HCT116 (cell line): Measurements from ENCODE around the gene NPIPB2. TPM values are rescaled to one million over a fixed set of nuclear protein-coding genes. Genes with fewer than 3 reads are reported as not detected.

Experiments used
- ATAC-seq: fragments of 200-7000 bp; cut with Tn5 transposase; 2 replicates; pipeline ENCODE4 v1.9.1; 2020; ENCODE audit warnings: mild to moderate bottlenecking, moderate library complexity
- BruUV-seq: library from RNA; stranded (reverse); fragments of 400-500 nt; replicated peaks from 2 replicates; lab custom pipeline; 2021; lab: Mats Ljungman, UMichigan
- CTCF ChIA-PET: fragments of 300-600 bp; sonication (Branson Sonifier 250); formaldehyde crosslinking; loops from one replicate; lab custom pipeline; 2021; ENCODE audit warnings: antibody characterized with exemption; lab: Charles Lee
- POLR2A ChIA-PET: fragments of 300-600, 350-600 bp; sonication (Branson Sonifier 250); formaldehyde crosslinking; loops from one replicate; lab custom pipeline; 2021; ENCODE audit warnings: antibody characterized with exemption; lab: Charles Lee
- RAD21 ChIA-PET, 2 experiments: fragments of 300-600 bp; sonication (Branson Sonifier 250); formaldehyde crosslinking; loops; one replicate each; lab custom pipeline; 2023; ENCODE audit warnings: low total read pairs in 2 of 2; ENCODE audit not compliant: uncharacterized antibody in 2 of 2, unreplicated experiment in 2 of 2, low non-redundant PET in 1 of 2; lab: Charles Lee
- DNase-seq: peaks from one replicate; pipeline ENCODE4 v3.0.0-alpha.2; 2010; ENCODE audit warnings: low read depth, low spot score
- H2AFZ ChIP-seq: fragments of 200-600 bp; shearing (Covaris generic), sonication (generic); 2 replicates; pipeline ENCODE4 v1.6.1; 2017; ENCODE audit warnings: low read depth, mixed run types, mixed read lengths, antibody characterized with exemption, low read length; ENCODE audit not compliant: poor library complexity, severe bottlenecking
- H3K27ac ChIP-seq: 2 replicates; pipeline ENCODE4 v1.5.1; 2012; ENCODE audit warnings: low read depth, low read length
- H3K27me3 ChIP-seq: fragments of 200-600 bp; sonication (generic); 2 replicates; pipeline ENCODE4 v1.6.1; 2016; ENCODE audit warnings: mixed run types, low read length, mixed read lengths; ENCODE audit not compliant: insufficient read depth
- H3K36me3 ChIP-seq, 2 experiments: fragments of 200-500 bp in 1 of 2; fragments of 200-600 bp in 1 of 2; sonication (Bioruptor generic) in 1 of 2; sonication (generic) in 1 of 2; 2 replicates each; pipeline versions ENCODE4 v1.5.1 to v1.6.1; 2014 to 2016; ENCODE audit warnings: low read length in 2 of 2, inconsistent platforms in 1 of 2, mixed read lengths in 1 of 2, mixed run types in 1 of 2; ENCODE audit not compliant: insufficient read depth in 2 of 2, control insufficient read depth in 1 of 2
- H3K4me1 ChIP-seq, 2 experiments: fragments of 200-600 bp in 1 of 2; sonication (generic) in 1 of 2; 2 replicates each; pipeline versions ENCODE4 v1.5.1 to v1.6.1; 2012 to 2017; ENCODE audit warnings: low read length in 2 of 2, inconsistent platforms in 1 of 2, mild to moderate bottlenecking in 1 of 2, mixed read lengths in 1 of 2, mixed run types in 1 of 2, moderate library complexity in 1 of 2; ENCODE audit not compliant: insufficient read depth in 2 of 2, control insufficient read depth in 1 of 2
- H3K4me2 ChIP-seq: fragments of 200-600 bp; sonication (generic); 2 replicates; pipeline ENCODE4 v1.6.1; 2017; ENCODE audit warnings: mixed run types, low read length, mixed read lengths
- H3K4me3 ChIP-seq, 2 experiments: fragments of 200-600 bp in 1 of 2; sonication (generic) in 1 of 2; replicated peaks in 1 of 2; 2 replicates each; pipeline ENCODE4 v1.5.1; 2011 to 2016; ENCODE audit warnings: low read length in 2 of 2, control low read depth in 1 of 2, low read depth in 1 of 2, mild to moderate bottlenecking in 1 of 2, mixed read lengths in 1 of 2, mixed run types in 1 of 2
- H3K79me2 ChIP-seq: fragments of 200-600 bp; sonication (generic); 2 replicates; pipeline ENCODE4 v1.6.1; 2017; ENCODE audit warnings: mild to moderate bottlenecking, mixed run types, low read length, moderate library complexity, mixed read lengths; ENCODE audit not compliant: insufficient read depth
- H3K9ac ChIP-seq: fragments of 200-600 bp; sonication (generic); 2 replicates; pipeline ENCODE4 v1.6.1; 2016; ENCODE audit warnings: low read length, mixed read lengths
- H3K9me2 ChIP-seq: fragments of 200-600 bp; sonication (generic), shearing (Covaris generic); 2 replicates; pipeline ENCODE4 v1.6.1; 2017; ENCODE audit warnings: mixed run types, mild to moderate bottlenecking, moderate library complexity; ENCODE audit not compliant: insufficient read depth
- H3K9me3 ChIP-seq, 2 experiments: fragments of 200-500 bp in 1 of 2; fragments of 200-600 bp in 1 of 2; sonication (Bioruptor generic) in 1 of 2; sonication (generic) in 1 of 2; 2 replicates each; pipeline ENCODE4 v1.6.1; 2014 to 2017; ENCODE audit warnings: low read length in 2 of 2, mixed read lengths in 2 of 2, inconsistent platforms in 1 of 2, low read depth in 1 of 2, mild to moderate bottlenecking in 1 of 2, mixed run types in 1 of 2, moderate library complexity in 1 of 2; ENCODE audit not compliant: control insufficient read depth in 1 of 2, insufficient read depth in 1 of 2
- H4K20me1 ChIP-seq: fragments of 200-600 bp; sonication (generic), shearing (Covaris generic); 2 replicates; pipeline ENCODE4 v1.6.1; 2017; ENCODE audit warnings: mixed run types, mild to moderate bottlenecking, moderate library complexity; ENCODE audit not compliant: insufficient read depth
- EZH2 ChIP-seq: fragments of 200-600 bp; sonication (generic); IDR thresholded peaks from 2 replicates; pipeline ENCODE4 v1.6.1; 2017; ENCODE audit warnings: antibody characterized with exemption, mixed run types
- FOSL1 ChIP-seq: IDR thresholded peaks from 2 replicates; pipeline ENCODE4 v1.6.1; 2012; ENCODE audit warnings: low read depth
- JUND ChIP-seq: IDR thresholded peaks from 2 replicates; pipeline ENCODE4 v1.6.1; 2012
- POLR2AphosphoS5 ChIP-seq: IDR thresholded peaks from 2 replicates; pipeline ENCODE4 v1.6.1; 2011; ENCODE audit warnings: mild to moderate bottlenecking, low read depth, low read length, moderate library complexity
- intact Hi-C: fragments of 100-400 bp; cut with micrococcal nuclease; formaldehyde crosslinking; loops from 2 replicates; pipeline ENCODE4 v1.10.0; 2022
- total RNA-seq: library from RNA; stranded (reverse); gene quantifications from one replicate; pipeline ENCODE4 v1.2.1, GENCODE V29; 2021; ENCODE audit not compliant: unreplicated experiment
- TF ChIP-seq, protein P1 (sequence below): IDR thresholded peaks from 2 replicates; pipeline ENCODE4 v1.6.1; 2012; ENCODE audit warnings: low read depth
- TF ChIP-seq, protein P2 (sequence below), 3 experiments: fragments of 200-600 bp in 1 of 3; sonication (generic) in 1 of 3; IDR thresholded peaks in 2 of 3; conservative IDR thresholded peaks in 1 of 3; 2 replicates each; pipeline ENCODE4 v1.5.1; 2012 to 2017; ENCODE audit warnings: low read depth in 2 of 3, low read length in 2 of 3, antibody characterized with exemption in 1 of 3, borderline replicate concordance in 1 of 3, control low read depth in 1 of 3, mild to moderate bottlenecking in 1 of 3, mixed read lengths in 1 of 3, mixed run types in 1 of 3, moderate library complexity in 1 of 3; ENCODE audit not compliant: insufficient read depth in 1 of 3
- TF ChIP-seq, protein P3 (sequence below): IDR thresholded peaks from 2 replicates; pipeline ENCODE4 v1.6.1; 2011; ENCODE audit warnings: mild to moderate bottlenecking, low read length, moderate library complexity; ENCODE audit not compliant: insufficient replicate concordance; ENCODE audit errors: extremely low read depth

NPIPB2 gene
- total RNA-seq, 1 experiment from 2014 or later, result 10.7 TPM

DNA sequence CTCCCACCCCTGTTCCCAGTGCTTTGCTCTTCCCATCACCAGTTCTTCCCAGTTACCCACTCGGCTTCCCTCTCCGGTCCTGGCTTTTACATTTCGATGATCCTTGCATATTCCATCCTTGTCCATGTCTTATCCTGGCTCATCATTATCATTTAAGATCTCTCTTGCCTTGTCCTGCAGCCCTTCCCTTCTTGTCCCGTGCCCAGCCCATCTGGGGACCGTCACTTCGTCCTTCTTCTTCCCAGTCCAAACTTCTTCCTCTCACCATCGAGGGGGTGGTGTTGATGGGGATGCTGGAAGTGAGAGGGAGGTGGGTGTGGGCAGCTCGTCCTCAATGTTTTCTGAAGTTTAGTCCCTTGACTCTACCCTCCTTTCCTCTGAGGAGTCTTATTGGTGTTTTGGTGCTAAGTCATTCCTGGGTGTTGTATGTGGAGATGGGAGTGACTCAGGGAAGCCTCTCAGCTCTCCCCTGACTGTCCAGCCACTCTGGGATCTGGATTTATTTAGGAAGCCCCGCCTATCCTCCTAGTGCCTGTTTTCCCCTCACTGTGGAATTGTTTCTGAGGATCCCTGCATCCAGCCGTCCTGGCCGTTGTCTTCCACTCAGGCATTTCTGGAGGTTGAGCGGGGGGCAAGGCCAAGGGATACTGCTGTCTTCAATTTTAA, 35.7 kb upstream of the NPIPB2 start:
- intact Hi-C loops, result loop anchor here (5.0 kb wide), 1 partner anchor 60 kb away; the partner anchor contains the start of gene GSPT1
- RAD21 ChIA-PET, result interaction anchor here in 1 of 2 experiments (1.0 kb wide), 1 partner anchor 90 kb away, joined by 3 read pairs; no protein-coding TSS in a partner anchor
- Histone ChIP-seq H3K4me3 (peak overlapping the region; percentile 94 to 97), H3K27ac (no peak overlapping the region), H3K9ac (peak overlapping the region; percentile 78), H4K20me1 (no peaks in the 10 kb centered on the region), H3K4me1 (peaks cover 2 to 19% of the 10 kb centered on the region in 2 experiments; a peak in 3 of 4 replicates), H3K27me3 (no peaks in the 10 kb centered on the region), H3K9me2 (no peaks in the 10 kb centered on the region), H3K4me2 (peak overlapping the region; percentile 90), H3K36me3 (peaks cover 0 to 4% of the 10 kb centered on the region in 2 experiments; a peak in 1 of 4 replicates), H3K79me2 (peaks cover 9% of the 10 kb centered on the region; the same call in 1 of the 2 replicates), H2AFZ (no peak overlapping the region), H3K9me3 (no peaks in the 10 kb centered on the region)
- TF ChIP-seq FOSL1, result no peak
- no peak for TF ChIP-seq EZH2
- TF ChIP-seq, protein P1, sequence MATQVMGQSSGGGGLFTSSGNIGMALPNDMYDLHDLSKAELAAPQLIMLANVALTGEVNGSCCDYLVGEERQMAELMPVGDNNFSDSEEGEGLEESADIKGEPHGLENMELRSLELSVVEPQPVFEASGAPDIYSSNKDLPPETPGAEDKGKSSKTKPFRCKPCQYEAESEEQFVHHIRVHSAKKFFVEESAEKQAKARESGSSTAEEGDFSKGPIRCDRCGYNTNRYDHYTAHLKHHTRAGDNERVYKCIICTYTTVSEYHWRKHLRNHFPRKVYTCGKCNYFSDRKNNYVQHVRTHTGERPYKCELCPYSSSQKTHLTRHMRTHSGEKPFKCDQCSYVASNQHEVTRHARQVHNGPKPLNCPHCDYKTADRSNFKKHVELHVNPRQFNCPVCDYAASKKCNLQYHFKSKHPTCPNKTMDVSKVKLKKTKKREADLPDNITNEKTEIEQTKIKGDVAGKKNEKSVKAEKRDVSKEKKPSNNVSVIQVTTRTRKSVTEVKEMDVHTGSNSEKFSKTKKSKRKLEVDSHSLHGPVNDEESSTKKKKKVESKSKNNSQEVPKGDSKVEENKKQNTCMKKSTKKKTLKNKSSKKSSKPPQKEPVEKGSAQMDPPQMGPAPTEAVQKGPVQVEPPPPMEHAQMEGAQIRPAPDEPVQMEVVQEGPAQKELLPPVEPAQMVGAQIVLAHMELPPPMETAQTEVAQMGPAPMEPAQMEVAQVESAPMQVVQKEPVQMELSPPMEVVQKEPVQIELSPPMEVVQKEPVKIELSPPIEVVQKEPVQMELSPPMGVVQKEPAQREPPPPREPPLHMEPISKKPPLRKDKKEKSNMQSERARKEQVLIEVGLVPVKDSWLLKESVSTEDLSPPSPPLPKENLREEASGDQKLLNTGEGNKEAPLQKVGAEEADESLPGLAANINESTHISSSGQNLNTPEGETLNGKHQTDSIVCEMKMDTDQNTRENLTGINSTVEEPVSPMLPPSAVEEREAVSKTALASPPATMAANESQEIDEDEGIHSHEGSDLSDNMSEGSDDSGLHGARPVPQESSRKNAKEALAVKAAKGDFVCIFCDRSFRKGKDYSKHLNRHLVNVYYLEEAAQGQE, result no peak
- TF ChIP-seq, protein P2, sequence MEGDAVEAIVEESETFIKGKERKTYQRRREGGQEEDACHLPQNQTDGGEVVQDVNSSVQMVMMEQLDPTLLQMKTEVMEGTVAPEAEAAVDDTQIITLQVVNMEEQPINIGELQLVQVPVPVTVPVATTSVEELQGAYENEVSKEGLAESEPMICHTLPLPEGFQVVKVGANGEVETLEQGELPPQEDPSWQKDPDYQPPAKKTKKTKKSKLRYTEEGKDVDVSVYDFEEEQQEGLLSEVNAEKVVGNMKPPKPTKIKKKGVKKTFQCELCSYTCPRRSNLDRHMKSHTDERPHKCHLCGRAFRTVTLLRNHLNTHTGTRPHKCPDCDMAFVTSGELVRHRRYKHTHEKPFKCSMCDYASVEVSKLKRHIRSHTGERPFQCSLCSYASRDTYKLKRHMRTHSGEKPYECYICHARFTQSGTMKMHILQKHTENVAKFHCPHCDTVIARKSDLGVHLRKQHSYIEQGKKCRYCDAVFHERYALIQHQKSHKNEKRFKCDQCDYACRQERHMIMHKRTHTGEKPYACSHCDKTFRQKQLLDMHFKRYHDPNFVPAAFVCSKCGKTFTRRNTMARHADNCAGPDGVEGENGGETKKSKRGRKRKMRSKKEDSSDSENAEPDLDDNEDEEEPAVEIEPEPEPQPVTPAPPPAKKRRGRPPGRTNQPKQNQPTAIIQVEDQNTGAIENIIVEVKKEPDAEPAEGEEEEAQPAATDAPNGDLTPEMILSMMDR (IDR thresholded peaks at IDR 0.05 in 2 of 3, conservative IDR thresholded peaks at IDR 0.05 in 1 of 3; ENCODE audit: borderline replicate concordance in 1 of 3, insufficient read depth in 1 of 3, low read depth in 2 of 3, low read length in 2 of 3), result no peak
- no peak for TF ChIP-seq POLR2AphosphoS5
- TF ChIP-seq, protein P3, sequence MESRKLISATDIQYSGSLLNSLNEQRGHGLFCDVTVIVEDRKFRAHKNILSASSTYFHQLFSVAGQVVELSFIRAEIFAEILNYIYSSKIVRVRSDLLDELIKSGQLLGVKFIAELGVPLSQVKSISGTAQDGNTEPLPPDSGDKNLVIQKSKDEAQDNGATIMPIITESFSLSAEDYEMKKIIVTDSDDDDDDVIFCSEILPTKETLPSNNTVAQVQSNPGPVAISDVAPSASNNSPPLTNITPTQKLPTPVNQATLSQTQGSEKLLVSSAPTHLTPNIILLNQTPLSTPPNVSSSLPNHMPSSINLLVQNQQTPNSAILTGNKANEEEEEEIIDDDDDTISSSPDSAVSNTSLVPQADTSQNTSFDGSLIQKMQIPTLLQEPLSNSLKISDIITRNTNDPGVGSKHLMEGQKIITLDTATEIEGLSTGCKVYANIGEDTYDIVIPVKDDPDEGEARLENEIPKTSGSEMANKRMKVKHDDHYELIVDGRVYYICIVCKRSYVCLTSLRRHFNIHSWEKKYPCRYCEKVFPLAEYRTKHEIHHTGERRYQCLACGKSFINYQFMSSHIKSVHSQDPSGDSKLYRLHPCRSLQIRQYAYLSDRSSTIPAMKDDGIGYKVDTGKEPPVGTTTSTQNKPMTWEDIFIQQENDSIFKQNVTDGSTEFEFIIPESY, result no peak
- no peak for TF ChIP-seq JUND
- CTCF ChIA-PET, result interaction anchor here (1.5 kb wide), 1 partner anchor 90 kb away, joined by 10 read pairs; no protein-coding TSS in a partner anchor
- no TSS peak for BruUV-seq
- DNase-seq (peak; percentile 15), ATAC-seq (peak; percentile 25; the same call in 1 of the 2 replicates)
- POLR2A ChIA-PET, result interaction anchor here (1.2 to 1.3 kb wide), 2 partner anchors 17 to 91 kb away, joined by 3 to 4 read pairs; no protein-coding TSS in a partner anchor
